ENCODE data around the gene MAPK1.

DNA sequence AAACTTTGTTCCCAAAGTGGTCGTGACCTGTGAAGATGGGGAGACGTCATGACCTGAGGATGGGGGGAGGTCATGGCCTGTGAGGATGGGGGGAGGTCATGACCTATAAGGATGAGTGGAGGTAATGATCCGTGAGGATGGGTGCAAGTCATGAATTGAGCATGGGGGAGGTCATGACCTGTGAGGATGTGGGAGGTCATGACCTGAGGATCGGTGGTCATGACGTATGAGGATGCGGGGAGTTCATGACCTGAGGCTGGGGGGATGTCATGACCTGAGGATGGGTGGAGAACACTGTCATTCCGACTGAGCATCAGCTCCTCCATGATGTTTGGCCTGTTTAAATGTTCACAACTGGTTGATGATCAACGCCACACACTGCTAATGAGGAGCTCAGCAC is 157.8 kb downstream of the MAPK1 start:
- TF ChIP-seq, protein P1, sequence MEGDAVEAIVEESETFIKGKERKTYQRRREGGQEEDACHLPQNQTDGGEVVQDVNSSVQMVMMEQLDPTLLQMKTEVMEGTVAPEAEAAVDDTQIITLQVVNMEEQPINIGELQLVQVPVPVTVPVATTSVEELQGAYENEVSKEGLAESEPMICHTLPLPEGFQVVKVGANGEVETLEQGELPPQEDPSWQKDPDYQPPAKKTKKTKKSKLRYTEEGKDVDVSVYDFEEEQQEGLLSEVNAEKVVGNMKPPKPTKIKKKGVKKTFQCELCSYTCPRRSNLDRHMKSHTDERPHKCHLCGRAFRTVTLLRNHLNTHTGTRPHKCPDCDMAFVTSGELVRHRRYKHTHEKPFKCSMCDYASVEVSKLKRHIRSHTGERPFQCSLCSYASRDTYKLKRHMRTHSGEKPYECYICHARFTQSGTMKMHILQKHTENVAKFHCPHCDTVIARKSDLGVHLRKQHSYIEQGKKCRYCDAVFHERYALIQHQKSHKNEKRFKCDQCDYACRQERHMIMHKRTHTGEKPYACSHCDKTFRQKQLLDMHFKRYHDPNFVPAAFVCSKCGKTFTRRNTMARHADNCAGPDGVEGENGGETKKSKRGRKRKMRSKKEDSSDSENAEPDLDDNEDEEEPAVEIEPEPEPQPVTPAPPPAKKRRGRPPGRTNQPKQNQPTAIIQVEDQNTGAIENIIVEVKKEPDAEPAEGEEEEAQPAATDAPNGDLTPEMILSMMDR (IDR thresholded peaks at IDR 0.05): no peak
- no peak for TF ChIP-seq POLR2A (IDR thresholded peaks at IDR 0.05)

All from heart left ventricle (tissue), 13 donors.